Activated naive CD4-positive, alpha-beta T cell treated with anti-CD3 and anti-CD28 coated beads, Interleukin-2, amount 10 ng/mL, durations not matched to agents 7 days and 5 days (primary cell): ENCODE results near the gene WIPF3.

Source experiments
- CTCF ChIA-PET: fragments of 350-600 bp; sonication (Branson Sonifier 250); formaldehyde crosslinking; loops from one replicate; lab custom pipeline; 2021; ENCODE audit warnings: antibody characterized with exemption; lab: Charles Lee
- DNase-seq: peaks from one replicate; pipeline ENCODE4 v3.0.0-alpha.2; 2020
- H3K27ac Mint-ChIP-seq: one replicate; pipeline ENCODE4 v1.8.0; 2021; ENCODE audit warnings: mild to moderate bottlenecking, moderate library complexity, mixed read lengths
- H3K27me3 Mint-ChIP-seq: one replicate; pipeline ENCODE4 v1.8.0; 2021; ENCODE audit warnings: mild to moderate bottlenecking, mixed read lengths
- H3K36me3 Mint-ChIP-seq: one replicate; pipeline ENCODE4 v1.8.0; 2021; ENCODE audit warnings: mixed read lengths
- H3K4me1 Mint-ChIP-seq: one replicate; pipeline ENCODE4 v1.8.0; 2021; ENCODE audit warnings: mixed read lengths
- H3K4me3 Mint-ChIP-seq: one replicate; pipeline ENCODE4 v1.8.0; 2021; ENCODE audit warnings: mild to moderate bottlenecking, moderate library complexity, mixed read lengths
- H3K9me3 Mint-ChIP-seq: one replicate; pipeline ENCODE4 v1.8.0; 2021; ENCODE audit warnings: mixed read lengths

Gene WIPF3, protein sequence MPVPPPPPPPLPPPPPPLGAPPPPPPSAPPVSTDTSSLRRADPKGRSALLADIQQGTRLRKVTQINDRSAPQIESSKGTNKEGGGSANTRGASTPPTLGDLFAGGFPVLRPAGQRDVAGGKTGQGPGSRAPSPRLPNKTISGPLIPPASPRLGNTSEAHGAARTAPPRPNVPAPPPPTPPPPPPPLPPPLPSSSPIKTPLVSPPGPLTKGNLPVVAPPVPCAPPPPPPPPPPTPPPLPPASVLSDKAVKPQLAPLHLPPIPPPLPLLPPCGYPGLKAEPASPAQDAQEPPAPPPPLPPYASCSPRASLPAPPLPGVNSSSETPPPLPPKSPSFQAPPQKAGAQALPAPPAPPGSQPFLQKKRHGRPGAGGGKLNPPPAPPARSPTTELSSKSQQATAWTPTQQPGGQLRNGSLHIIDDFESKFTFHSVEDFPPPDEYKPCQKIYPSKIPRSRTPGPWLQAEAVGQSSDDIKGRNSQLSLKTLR

DNA sequence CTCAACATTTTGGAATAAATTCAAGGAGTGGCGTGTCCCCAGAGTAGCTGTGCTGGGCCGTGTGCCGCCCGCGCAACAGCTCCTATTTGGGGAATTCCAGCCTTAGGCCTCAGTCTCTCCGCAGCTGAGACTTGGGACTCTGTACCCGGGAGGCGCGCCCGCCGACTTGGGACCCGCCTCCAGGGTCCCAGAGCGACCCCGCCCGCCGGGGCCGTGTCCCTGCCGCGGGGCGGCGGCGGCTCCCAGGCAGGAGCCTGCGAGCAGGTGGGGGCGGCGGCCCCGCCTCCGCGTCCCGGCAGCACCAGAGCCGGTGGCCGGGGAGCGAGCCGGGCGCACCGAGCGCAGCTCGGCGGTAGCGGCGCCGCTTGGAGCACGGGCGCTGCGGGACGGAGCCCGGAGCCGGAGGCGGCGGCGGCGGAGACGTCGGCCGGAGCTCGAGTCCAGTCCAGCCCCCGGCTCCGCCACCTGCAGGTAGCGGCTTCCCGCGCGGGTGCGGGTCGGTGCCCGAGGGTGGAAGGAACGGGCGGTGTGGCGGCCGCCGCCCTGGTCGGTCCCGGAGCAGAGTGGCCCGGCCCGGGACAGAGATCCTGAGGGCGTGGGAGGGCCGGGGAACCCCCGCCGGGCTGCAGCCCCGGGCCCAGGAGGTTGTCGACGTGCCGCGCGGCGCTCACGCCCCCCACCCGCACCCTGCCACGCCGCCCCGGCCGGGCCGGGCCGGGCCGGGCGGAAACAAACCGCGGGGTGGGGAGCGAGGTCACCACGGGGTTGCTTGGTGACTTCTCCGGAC is at the start of gene WIPF3:
Gene WIPF3 (plus strand): TSS at position 301 of the 787 bp plus-strand sequence. CDS start 28,217 bp downstream, outside the sequence.
- DNase-seq: no peak
- CTCF ChIA-PET: no interaction called here
- Mint-ChIP-seq H3K4me3 (no peak within 1 kb of the TSS), H3K36me3 (no peaks in the 10 kb centered on the region), H3K9me3 (no peaks in the 10 kb centered on the region), H3K27me3 (peaks cover 77% of the 10 kb centered on the region), H3K27ac (no peak within 1 kb of the TSS), H3K4me1 (peaks cover 9% of the 10 kb centered on the region)

DNA sequence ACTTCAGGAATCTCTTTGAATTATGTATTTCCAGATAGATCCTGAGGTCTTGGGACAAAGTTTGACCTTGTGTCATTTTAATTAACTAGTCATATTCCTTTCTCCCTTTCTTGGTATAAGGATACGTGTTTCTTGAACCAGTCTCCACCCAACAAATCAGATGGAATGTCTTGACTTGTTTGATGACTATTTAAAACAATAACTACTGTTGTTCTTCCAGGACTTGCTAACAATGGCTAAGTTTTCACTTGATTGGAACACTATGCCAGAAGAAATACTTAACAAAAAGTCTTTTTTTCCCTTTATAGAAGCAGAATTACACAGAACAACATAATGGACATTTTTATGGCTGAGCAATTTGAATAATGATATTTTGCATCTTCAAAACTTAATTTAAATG is 43.0 kb upstream of the WIPF3 start:
- CTCF ChIA-PET: no interaction called here
- Mint-ChIP-seq H3K4me1 (no peaks in the 10 kb centered on the region), H3K36me3 (no peaks in the 10 kb centered on the region), H3K9me3 (no peaks in the 10 kb centered on the region), H3K27me3 (peaks cover 8% of the 10 kb centered on the region), H3K4me3 (no peak overlapping the region), H3K27ac (no peak overlapping the region)
- DNase-seq: no peak

DNA sequence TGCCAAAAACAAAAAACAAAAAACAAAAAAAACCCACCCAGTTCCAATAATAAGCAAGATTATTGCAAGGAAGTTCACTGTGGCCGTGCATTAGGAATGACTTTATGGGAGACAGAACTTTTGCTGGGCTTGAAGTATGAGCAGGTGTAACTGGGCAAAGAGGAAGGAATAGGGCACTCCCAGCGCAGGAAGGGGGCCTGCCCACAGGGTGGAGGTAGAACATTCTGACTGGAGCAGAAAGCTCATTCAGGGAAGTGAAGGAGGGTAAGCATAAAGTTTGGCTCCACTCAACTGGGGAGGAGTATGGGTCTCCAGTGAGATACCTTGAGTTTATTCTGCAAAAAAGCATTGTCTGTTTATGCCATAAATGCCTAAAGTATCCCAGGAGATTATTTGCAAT is 42.1 kb upstream of the WIPF3 start:
- Mint-ChIP-seq H3K9me3 (no peaks in the 10 kb centered on the region), H3K4me3 (no peak overlapping the region), H3K27me3 (peaks cover 8% of the 10 kb centered on the region), H3K4me1 (no peaks in the 10 kb centered on the region), H3K36me3 (no peaks in the 10 kb centered on the region), H3K27ac (no peak overlapping the region)
- DNase-seq: no peak
- CTCF ChIA-PET: no interaction called here

DNA sequence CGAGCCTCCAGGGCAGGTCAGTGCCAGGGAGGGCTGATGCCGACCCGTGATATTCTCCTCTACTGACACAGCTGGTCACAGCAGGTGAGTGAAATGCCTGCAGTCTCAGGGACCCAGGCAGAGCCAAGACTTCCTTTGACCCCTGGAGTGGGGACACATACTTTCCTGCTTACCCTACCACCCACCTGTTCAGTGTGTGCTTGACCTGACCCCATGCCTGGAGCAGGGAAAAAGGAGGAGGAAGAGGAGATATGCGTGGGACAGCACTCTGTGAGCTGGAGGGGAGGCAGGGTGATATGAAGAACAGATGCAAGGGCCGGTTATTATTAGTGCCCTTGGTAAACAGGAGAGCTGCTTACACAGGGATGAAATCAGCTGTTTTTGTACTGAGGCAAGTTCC is 40.8 kb upstream of the WIPF3 start:
- H3K27me3 Mint-ChIP-seq: peaks cover 8% of the 10 kb centered on the region
- no peaks in the 10 kb centered on the region for H3K36me3 Mint-ChIP-seq
- H3K4me3 Mint-ChIP-seq: no peak overlapping the region
- no peaks in the 10 kb centered on the region for H3K4me1 Mint-ChIP-seq
- H3K9me3 Mint-ChIP-seq: no peaks in the 10 kb centered on the region
- CTCF ChIA-PET: no interaction called here
- H3K27ac Mint-ChIP-seq: no peak overlapping the region
- DNase-seq: no peak

DNA sequence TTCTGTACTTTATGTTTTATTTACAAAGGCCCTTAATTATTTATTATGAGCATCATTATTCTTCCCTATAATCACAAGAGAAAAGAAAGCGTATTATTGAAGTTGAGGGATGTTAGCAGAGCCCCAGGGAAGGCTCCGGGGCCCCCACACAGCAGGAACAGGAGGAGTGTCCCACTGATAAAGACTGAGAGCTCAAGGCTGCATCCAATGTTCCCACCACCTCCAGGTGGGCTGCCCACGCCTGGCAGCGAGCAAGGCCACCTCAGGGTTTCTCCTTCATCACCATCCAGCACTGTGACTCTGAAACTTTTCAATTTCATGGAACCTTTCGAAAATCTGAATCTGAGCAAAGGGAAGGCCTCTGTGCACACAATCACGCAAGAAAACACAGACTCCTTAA is 35.9 kb upstream of the WIPF3 start:
- CTCF ChIA-PET: no interaction called here
- no peak for DNase-seq
- H3K27me3 Mint-ChIP-seq: peaks cover 2% of the 10 kb centered on the region
- H3K4me1 Mint-ChIP-seq: no peaks in the 10 kb centered on the region
- no peaks in the 10 kb centered on the region for H3K36me3 Mint-ChIP-seq
- no peak overlapping the region for H3K4me3 Mint-ChIP-seq
- H3K27ac Mint-ChIP-seq: no peak overlapping the region
- no peaks in the 10 kb centered on the region for H3K9me3 Mint-ChIP-seq

DNA sequence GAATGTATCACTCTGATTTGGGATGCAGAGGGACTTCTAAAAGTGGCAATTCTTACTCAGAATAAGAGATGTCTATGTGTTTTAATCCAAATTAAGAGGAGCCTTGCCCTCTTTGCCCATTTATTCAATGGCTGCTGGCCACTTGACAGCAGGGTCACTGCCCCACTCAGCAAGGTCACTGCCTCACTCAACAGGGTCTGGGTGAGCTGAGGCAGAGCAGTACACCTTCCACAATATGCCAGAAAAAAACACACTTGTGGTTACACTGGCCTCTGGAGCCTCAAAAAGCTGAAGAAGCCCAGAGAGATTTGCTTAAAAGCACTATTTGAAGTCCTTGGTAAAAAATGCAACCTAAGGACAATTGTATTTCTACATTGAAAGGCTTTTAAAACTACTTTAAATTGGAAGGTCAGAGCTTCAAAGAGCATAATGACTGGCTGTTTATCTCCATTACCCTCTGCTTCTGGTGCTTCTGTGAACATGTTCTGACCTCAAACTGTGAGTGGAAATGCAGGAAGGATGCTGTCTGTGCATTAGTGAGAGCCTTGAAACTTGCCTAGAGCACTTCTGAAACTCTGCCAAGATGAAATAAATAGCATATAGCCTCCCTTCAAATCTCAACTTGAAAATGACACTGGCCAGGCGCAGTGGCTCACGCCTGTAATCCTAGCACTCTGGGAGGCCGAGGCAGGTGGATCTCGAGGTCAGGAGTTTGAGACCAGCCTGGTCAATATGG is 35.1 kb upstream of the WIPF3 start:
- CTCF ChIA-PET: no interaction called here
- Mint-ChIP-seq H3K9me3 (no peaks in the 10 kb centered on the region), H3K4me3 (no peak overlapping the region), H3K4me1 (no peaks in the 10 kb centered on the region), H3K36me3 (no peaks in the 10 kb centered on the region), H3K27ac (no peak overlapping the region), H3K27me3 (no peaks in the 10 kb centered on the region)
- DNase-seq: no peak

DNA sequence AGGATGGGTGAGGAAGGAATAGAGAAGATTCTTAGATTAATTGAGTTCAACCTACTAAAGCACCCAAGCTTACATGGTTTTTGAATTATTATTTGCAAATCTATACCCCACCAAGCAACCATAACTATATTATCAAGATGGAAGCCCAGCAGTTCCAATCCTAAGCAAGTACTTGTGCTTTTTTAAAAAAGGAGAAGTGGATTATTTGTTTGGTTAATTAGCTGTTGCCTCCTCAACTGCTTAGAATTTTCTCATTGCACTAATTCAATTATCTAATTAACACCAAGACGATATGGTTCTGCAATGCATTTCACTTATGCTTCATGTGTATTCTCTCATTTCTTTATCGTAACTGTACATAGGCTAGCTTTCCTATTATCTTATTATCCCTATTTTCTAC is 27.3 kb upstream of the WIPF3 start:
- no peak for DNase-seq
- no peak overlapping the region for H3K27ac Mint-ChIP-seq
- no peaks in the 10 kb centered on the region for H3K27me3 Mint-ChIP-seq
- no peaks in the 10 kb centered on the region for H3K36me3 Mint-ChIP-seq
- CTCF ChIA-PET: no interaction called here
- no peak overlapping the region for H3K4me3 Mint-ChIP-seq
- H3K9me3 Mint-ChIP-seq: no peaks in the 10 kb centered on the region
- no peaks in the 10 kb centered on the region for H3K4me1 Mint-ChIP-seq

DNA sequence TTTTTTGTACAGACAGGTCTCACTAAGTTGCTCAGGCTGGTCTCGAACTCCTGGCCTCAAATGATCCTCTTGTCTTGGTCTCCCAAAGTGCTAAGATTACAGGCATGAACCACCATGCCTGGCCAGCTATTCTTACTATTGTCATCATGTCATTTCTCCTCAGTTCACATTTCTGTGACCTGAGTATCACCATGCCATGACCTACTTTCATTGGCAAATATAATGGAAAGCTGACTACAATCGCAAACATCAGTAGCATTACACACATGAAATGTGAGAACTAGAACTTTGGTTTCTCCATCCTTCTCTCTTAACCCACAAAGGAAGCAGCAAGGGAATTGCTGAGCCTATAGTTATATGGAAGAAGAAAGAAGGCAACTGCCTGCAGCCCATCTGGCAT is 26.0 kb upstream of the WIPF3 start:
- no peaks in the 10 kb centered on the region for H3K9me3 Mint-ChIP-seq
- H3K4me3 Mint-ChIP-seq: no peak overlapping the region
- no peaks in the 10 kb centered on the region for H3K36me3 Mint-ChIP-seq
- H3K4me1 Mint-ChIP-seq: no peaks in the 10 kb centered on the region
- DNase-seq: no peak
- H3K27me3 Mint-ChIP-seq: no peaks in the 10 kb centered on the region
- CTCF ChIA-PET: no interaction called here
- H3K27ac Mint-ChIP-seq: no peak overlapping the region

DNA sequence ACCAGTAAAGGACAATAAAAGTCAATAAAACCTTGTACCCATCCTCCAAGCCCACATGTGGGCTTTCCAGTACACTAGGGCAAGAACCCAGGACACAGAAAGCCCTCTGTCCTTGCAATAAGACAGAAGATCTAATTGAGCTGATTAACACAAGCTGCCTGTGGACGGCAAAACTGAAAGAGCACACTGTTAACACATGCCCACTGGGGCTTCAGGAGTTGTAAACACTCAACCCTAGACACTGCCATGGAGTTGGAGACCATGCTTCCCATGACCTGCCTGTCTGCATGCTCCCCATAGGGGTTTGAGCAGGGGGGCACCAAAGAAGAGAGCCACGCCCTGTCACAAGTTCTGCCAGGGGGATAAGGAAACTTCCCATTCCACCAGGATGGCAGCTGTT is 22.6 kb upstream of the WIPF3 start:
- H3K4me3 Mint-ChIP-seq: no peak overlapping the region
- no peak for DNase-seq
- CTCF ChIA-PET: no interaction called here
- H3K27ac Mint-ChIP-seq: no peak overlapping the region
- H3K36me3 Mint-ChIP-seq: no peaks in the 10 kb centered on the region
- no peaks in the 10 kb centered on the region for H3K4me1 Mint-ChIP-seq
- no peaks in the 10 kb centered on the region for H3K9me3 Mint-ChIP-seq
- no peaks in the 10 kb centered on the region for H3K27me3 Mint-ChIP-seq

DNA sequence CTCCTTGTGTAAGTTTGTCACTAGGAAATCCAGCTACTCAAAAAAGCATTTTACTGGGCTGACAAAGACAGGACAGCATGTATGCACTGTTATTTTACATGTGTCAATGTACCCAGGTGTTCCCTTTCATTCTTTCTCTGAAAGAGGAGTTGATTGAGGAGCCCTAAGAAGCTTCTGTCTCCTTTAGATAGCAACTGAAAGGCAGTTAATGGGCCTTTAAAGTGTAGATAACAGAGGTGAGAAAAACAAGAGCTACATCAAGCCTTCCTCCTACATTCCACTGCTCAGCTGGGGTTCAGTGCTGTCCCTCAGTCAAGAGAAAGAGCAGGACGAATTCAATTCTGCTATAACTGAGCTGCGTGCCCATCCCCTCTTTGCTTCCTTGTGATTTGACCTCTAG is 12.8 kb upstream of the WIPF3 start:
- H3K27ac Mint-ChIP-seq: no peak overlapping the region
- no peaks in the 10 kb centered on the region for H3K4me1 Mint-ChIP-seq
- H3K27me3 Mint-ChIP-seq: peaks cover 4% of the 10 kb centered on the region
- CTCF ChIA-PET: no interaction called here
- no peaks in the 10 kb centered on the region for H3K9me3 Mint-ChIP-seq
- no peaks in the 10 kb centered on the region for H3K36me3 Mint-ChIP-seq
- DNase-seq: no peak
- H3K4me3 Mint-ChIP-seq: no peak overlapping the region

DNA sequence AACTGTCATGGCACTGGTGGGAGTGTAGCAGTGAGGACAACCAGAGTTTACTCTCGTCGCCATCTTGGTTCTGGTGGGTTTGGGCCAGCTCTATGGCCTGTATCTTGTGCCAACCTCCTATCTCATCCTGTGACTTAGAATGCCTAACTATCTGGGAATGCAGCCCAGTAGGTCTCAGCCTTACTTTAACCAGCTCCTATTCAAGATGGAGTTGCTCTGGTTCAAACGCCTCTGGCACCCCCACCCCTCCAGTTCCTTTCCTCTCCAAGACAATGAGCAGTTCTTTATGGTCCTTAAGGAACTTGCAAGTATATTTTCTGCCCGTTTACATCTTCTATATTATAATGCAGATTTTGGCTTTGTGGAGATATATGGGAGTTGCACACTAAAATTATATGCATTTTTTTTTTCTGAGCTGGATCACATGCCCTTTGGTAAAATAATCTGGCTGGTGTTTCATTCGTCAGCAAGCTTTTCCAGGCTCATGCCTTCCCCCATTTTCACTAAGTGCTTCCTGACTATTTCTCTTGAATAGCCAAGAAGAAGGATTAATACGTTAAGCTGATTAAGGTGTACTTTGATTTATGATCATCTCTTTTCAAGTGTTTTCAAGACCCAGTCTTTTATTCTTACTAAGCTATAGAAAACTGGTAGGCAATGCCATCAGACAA is 11.2 kb upstream of the WIPF3 start:
- Mint-ChIP-seq H3K36me3 (no peaks in the 10 kb centered on the region), H3K27me3 (peaks cover 5% of the 10 kb centered on the region), H3K27ac (no peak overlapping the region), H3K4me1 (no peaks in the 10 kb centered on the region), H3K4me3 (no peak overlapping the region), H3K9me3 (no peaks in the 10 kb centered on the region)
- CTCF ChIA-PET: no interaction called here
- no peak for DNase-seq

DNA sequence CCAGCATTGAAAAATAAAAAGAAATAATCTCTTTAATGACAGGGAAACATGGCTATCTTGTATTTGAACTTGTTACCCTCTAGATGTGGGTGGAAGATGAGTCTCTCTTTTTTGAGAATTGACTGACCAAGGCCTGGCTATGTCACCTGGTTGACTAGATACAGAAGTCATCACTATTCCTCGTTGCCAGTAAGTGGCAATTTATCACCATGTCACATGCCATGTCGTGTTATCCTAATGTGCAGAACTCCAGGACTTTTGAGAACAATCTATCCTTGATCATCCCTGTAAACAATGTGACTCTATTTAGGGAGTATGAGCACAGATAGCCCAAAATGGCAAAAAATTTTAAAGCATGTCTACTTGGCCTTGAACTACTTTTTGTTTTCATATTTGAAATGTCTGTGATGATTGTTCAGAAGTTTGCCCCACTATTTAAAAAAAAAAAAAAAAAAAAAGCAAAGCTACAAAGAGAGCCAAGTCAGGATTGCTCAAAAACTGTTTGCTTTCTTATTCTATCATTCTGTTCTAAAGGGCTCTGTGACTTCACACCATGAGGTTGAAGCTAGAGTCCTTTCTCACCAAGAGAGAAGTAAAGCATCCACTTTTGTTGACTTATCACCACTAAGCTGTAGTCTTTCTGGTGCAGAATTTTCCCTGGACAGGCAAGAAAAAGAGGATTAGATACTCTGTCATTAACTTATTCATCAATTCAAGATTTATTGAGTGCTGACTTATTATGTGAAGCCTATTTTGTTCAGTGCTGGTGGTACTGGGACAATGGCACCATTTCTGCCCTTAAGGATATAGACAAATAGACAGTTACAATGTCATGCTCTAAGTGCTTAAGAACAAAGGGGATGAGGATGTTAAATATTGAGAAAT is 10.4 kb upstream of the WIPF3 start:
- Mint-ChIP-seq H3K36me3 (no peaks in the 10 kb centered on the region), H3K4me1 (no peaks in the 10 kb centered on the region), H3K4me3 (no peak overlapping the region), H3K27me3 (peaks cover 6% of the 10 kb centered on the region), H3K9me3 (no peaks in the 10 kb centered on the region), H3K27ac (no peak overlapping the region)
- CTCF ChIA-PET: no interaction called here
- DNase-seq: no peak
